IMR-90 (cell line): ENCODE measurements around the gene MRPS31. TPM values are rescaled to one million over a fixed set of nuclear protein-coding genes. Genes with fewer than 3 reads are reported as not detected.
"Not testable (repeated sequence)": the region's sequence is repeated elsewhere in the genome, so short reads cannot be mapped to it uniquely, and the experiment has no call there.

Experiments used
- ATAC-seq: fragments of 200-7000 bp; cut with Tn5 transposase; 2 replicates; pipeline ENCODE4 v1.9.1; 2020; ENCODE audit warnings: low read depth, mild to moderate bottlenecking, moderate library complexity
- BruUV-seq: library from RNA; stranded (reverse); fragments of 400-500 nt; replicated peaks from 2 replicates; lab custom pipeline; 2021; lab: Mats Ljungman, UMichigan
- CTCF ChIA-PET: fragments of 300-600 bp; formaldehyde crosslinking; extraction: SDS; loops from one replicate; lab custom pipeline; 2021; ENCODE audit warnings: antibody characterized with exemption; lab: Yijun Ruan, JAX
- POLR2A ChIA-PET: fragments of 300-600 bp; sonication (Branson Sonifier 250); formaldehyde crosslinking; loops from one replicate; lab custom pipeline; 2022; ENCODE audit warnings: antibody characterized with exemption; ENCODE audit not compliant: unreplicated experiment; lab: Charles Lee
- DNase-seq: peaks from one replicate; pipeline ENCODE4 v3.0.0; 2013
- H2AFZ ChIP-seq: replicated peaks from 2 replicates; pipeline ENCODE3; 2013; ENCODE audit warnings: low read length, mild to moderate bottlenecking; ENCODE audit not compliant: poor library complexity
- H2AK5ac ChIP-seq: 2 replicates; pipeline ENCODE4 v1.6.1; 2013; ENCODE audit warnings: low read depth, low read length, inconsistent platforms
- H2AK9ac ChIP-seq: replicated peaks from 2 replicates; pipeline ENCODE3; 2013; ENCODE audit warnings: mild to moderate bottlenecking, low read depth, low read length, moderate library complexity; ENCODE audit not compliant: poor library complexity
- H2BK120ac ChIP-seq: 2 replicates; pipeline ENCODE4 v1.6.1; 2013; ENCODE audit warnings: low read depth, low read length, inconsistent platforms
- H2BK15ac ChIP-seq: 3 replicates; pipeline ENCODE4 v1.6.1; 2013; ENCODE audit warnings: low read depth, low read length, inconsistent platforms
- H2BK20ac ChIP-seq: 2 replicates; pipeline ENCODE4 v1.6.1; 2013; ENCODE audit warnings: low read depth, mild to moderate bottlenecking, inconsistent platforms, low read length, moderate library complexity
- H2BK5ac ChIP-seq: 2 replicates; pipeline ENCODE4 v1.6.1; 2013; ENCODE audit warnings: mild to moderate bottlenecking, low read depth, low read length, inconsistent platforms; ENCODE audit not compliant: poor library complexity, severe bottlenecking
- H3K14ac ChIP-seq: replicated peaks from 2 replicates; pipeline ENCODE4 v1.6.1; 2013; ENCODE audit warnings: low read depth, low read length, inconsistent platforms
- H3K18ac ChIP-seq: 2 replicates; pipeline ENCODE4 v1.6.1; 2013; ENCODE audit warnings: low read depth, low read length, control low read depth
- H3K23ac ChIP-seq: 2 replicates; pipeline ENCODE4 v1.6.1; 2013; ENCODE audit warnings: low read depth, low read length, inconsistent platforms
- H3K27ac ChIP-seq: 2 replicates; pipeline ENCODE4 v1.5.1; 2013; ENCODE audit warnings: mild to moderate bottlenecking, control low read depth, low read length; ENCODE audit not compliant: insufficient read depth
- H3K27me3 ChIP-seq: 2 replicates; pipeline ENCODE4 v1.6.1; 2013; ENCODE audit warnings: low read length; ENCODE audit not compliant: control insufficient read depth, insufficient read depth
- H3K36me3 ChIP-seq: 2 replicates; pipeline ENCODE4 v1.6.1; 2013; ENCODE audit warnings: low read length, mixed read lengths; ENCODE audit not compliant: control insufficient read depth, insufficient read depth
- H3K4ac ChIP-seq: 2 replicates; pipeline ENCODE4 v1.6.1; 2013; ENCODE audit warnings: low read depth, low read length, inconsistent platforms
- H3K4me1 ChIP-seq: 2 replicates; pipeline ENCODE4 v1.6.1; 2013; ENCODE audit warnings: low read length, mixed read lengths; ENCODE audit not compliant: control insufficient read depth, insufficient read depth
- H3K4me2 ChIP-seq: 2 replicates; pipeline ENCODE4 v1.6.1; 2013; ENCODE audit warnings: low read depth, mild to moderate bottlenecking, control low read depth, low read length, moderate library complexity
- H3K4me3 ChIP-seq: 2 replicates; pipeline ENCODE4 v1.5.1; 2013; ENCODE audit warnings: low read depth, mild to moderate bottlenecking, control low read depth, low read length, moderate library complexity; ENCODE audit not compliant: insufficient read depth
- H3K56ac ChIP-seq: 2 replicates; pipeline ENCODE4 v1.6.1; 2013; ENCODE audit warnings: low read length, inconsistent platforms; ENCODE audit not compliant: insufficient read depth; ENCODE audit errors: extremely low read depth
- H3K79me1 ChIP-seq, 2 experiments: 2 replicates each; pipeline ENCODE4 v1.6.1; 2013; ENCODE audit warnings: low read length in 2 of 2, inconsistent platforms in 1 of 2, low read depth in 1 of 2
- H3K9ac ChIP-seq: 2 replicates; pipeline ENCODE4 v1.6.1; 2013; ENCODE audit warnings: low read depth, low read length, control low read depth
- H3K9me1 ChIP-seq: 2 replicates; pipeline ENCODE4 v1.6.1; 2013; ENCODE audit warnings: low read length, inconsistent platforms; ENCODE audit not compliant: insufficient read depth
- H3K9me3 ChIP-seq: 2 replicates; pipeline ENCODE4 v1.6.1; 2013; ENCODE audit warnings: low read length; ENCODE audit not compliant: control insufficient read depth, insufficient read depth
- H4K20me1 ChIP-seq: 2 replicates; pipeline ENCODE4 v1.6.1; 2013; ENCODE audit warnings: low read length, inconsistent platforms; ENCODE audit not compliant: insufficient read depth
- H4K5ac ChIP-seq: 2 replicates; pipeline ENCODE4 v1.6.1; 2013; ENCODE audit warnings: mild to moderate bottlenecking, low read depth, low read length, control low read depth
- H4K8ac ChIP-seq, 2 experiments: 2 replicates each; pipeline ENCODE4 v1.6.1; 2013; ENCODE audit warnings: low read depth in 2 of 2, low read length in 2 of 2, control low read depth in 1 of 2, inconsistent platforms in 1 of 2
- H4K91ac ChIP-seq: 2 replicates; pipeline ENCODE4 v1.6.1; 2013; ENCODE audit warnings: low read depth, low read length, inconsistent platforms; ENCODE audit not compliant: insufficient read depth
- WGBS, 2 experiments: methylation state at CpG; one replicate each; pipeline versions ENCODE4 v1.1.5 to v1.1.7; 2013; ENCODE audit warnings: missing lambda C conversion rate in 2 of 2; ENCODE audit not compliant: insufficient read length in 1 of 2; ENCODE audit errors: extremely low coverage in 2 of 2; 5-methylcytosine and 5-hydroxymethylcytosine counted together
- dilution Hi-C: fragments of 300-500 bp; cut with HindIII; formaldehyde crosslinking; loops from one replicate; pipeline ENCODE4 v1.14.3; 2018; ENCODE audit warnings: low sequenced_read_pairs; ENCODE audit not compliant: unreplicated experiment
- in situ Hi-C: fragments of 300-500 bp; cut with MboI; formaldehyde crosslinking; loops from 3 replicates; pipeline ENCODE4 v1.14.3; 2019; ENCODE audit warnings: low sequenced_read_pairs, inconsistent platforms, mixed read lengths
- intact Hi-C: fragments of 100-400 bp; cut with micrococcal nuclease; formaldehyde crosslinking; loops from 2 replicates; pipeline ENCODE4 v1.10.0; 2022
- polyA plus RNA-seq, 3 experiments: library from polyadenylated mRNA; depleted of rRNA; stranded (reverse); fragments of >200 nt; gene quantifications; 2 replicates each; pipeline ENCODE4 v1.2.3, GENCODE V29; 2012; ENCODE audit warnings: low replicate concordance in 1 of 3
- total RNA-seq: library from RNA; depleted of rRNA; stranded (reverse); fragments of >200 nt; gene quantifications from 2 replicates; pipeline ENCODE4 v1.2.3, GENCODE V29; 2012

Gene MRPS31
- total and polyA plus RNA-seq, 2 of the 4 experiments (the other 2 are of a cell fraction), result 9.3 to 14.8 TPM

DNA sequence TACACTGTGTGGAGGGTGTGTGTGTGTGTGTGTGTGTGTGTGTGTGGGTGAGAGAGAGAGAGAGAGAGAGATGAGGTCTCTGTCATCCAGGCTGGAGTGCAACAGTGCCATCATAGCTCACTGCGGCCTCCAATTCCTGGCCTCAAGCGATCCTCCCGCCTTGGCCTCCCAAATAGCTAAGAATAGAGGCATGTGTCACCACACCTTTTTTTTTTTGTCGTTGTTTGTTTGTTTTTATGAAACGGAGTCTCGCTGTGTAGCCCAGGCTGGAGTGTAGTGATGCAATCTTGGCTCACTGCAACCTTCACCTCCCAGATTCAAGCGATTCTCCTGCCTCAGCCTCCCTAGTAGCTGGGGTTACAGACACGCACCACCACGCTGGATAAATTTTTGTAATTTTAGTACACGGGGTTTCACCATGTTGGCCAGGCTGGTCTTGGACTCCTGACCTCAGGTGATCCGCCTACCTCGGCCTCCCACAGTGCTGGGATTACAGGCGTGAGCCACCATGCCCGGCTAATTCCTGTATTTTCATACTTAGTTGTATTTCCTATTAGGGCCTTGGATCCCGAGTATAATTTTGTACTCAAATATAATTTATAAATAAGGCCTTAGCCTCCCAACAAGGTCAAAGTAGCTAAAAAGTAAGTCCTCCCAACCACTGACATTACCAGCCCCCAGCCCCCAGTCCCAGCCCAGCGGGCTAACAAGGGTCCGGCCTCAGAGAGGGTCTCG lies 17.7 kb upstream of the MRPS31 start:
- in situ Hi-C loops, result loop anchor here (10.0 kb wide), 1 partner anchor 266 kb away; no protein-coding TSS in a partner anchor
- BruUV-seq, H3K9me1 ChIP-seq, ATAC-seq, H3K9me3 ChIP-seq, H3K36me3 ChIP-seq, H4K20me1 ChIP-seq, DNase-seq, dilution Hi-C loops, H3K4me1 ChIP-seq, H3K27me3 ChIP-seq: not testable (repeated sequence)
- Histone ChIP-seq H3K56ac (peak overlapping the region; percentile 92; the same call in 1 of the 2 replicates), H3K27ac (peak overlapping the region; percentile 97), H3K4me2 (peak overlapping the region; percentile 92), H3K14ac (peak overlapping the region; percentile 93), H3K4me3 (peak overlapping the region; percentile 78), H4K5ac (peak overlapping the region; percentile 90), H3K9ac (peak overlapping the region; percentile 95), H4K91ac (peak overlapping the region; percentile 80; the same call in 1 of the 2 replicates), H2BK20ac (peak overlapping the region; percentile 64; the same call in 1 of the 2 replicates), H3K18ac (peak overlapping the region; percentile 85), H3K4ac (peak overlapping the region; percentile 94), H2AK5ac (peak overlapping the region; percentile 62), H3K79me1 (peaks cover 12 to 22% of the 10 kb centered on the region in 2 experiments; a peak in 3 of 4 replicates), H2AFZ (peak overlapping the region; percentile 99), H3K23ac (peak overlapping the region; percentile 89; the same call in 1 of the 2 replicates), H2BK120ac (peak overlapping the region; percentile 92), H2AK9ac (peak overlapping the region; percentile 92), H2BK5ac (peak overlapping the region; percentile 84), H2BK15ac (peak overlapping the region; percentile 74; the same call in 1 of the 3 replicates), H4K8ac (peak overlapping the region; percentile 93 to 96)
- ChIA-PET CTCF (interaction anchor here (0.6 to 1.9 kb wide), 6 partner anchors 10 to 198 kb away, joined by 3 to 9 read pairs (median 4); no protein-coding TSS in a partner anchor), POLR2A (interaction anchor here (1.0 kb wide), 1 partner anchor 8 kb away, joined by 3 read pairs; no protein-coding TSS in a partner anchor)
- intact Hi-C loops, result loop anchor here (2.0 to 10.0 kb wide), 2 partner anchors 272 to 436 kb away; partner anchors contain the start of gene WBP4
- 60% methylated on average over 3 of the region's 18 CpGs; no CpG with 5 or more reads in 1 of the 2 experiments for WGBS, 2 experiments
